ENCODE results near the gene EXOC4.

DNA sequence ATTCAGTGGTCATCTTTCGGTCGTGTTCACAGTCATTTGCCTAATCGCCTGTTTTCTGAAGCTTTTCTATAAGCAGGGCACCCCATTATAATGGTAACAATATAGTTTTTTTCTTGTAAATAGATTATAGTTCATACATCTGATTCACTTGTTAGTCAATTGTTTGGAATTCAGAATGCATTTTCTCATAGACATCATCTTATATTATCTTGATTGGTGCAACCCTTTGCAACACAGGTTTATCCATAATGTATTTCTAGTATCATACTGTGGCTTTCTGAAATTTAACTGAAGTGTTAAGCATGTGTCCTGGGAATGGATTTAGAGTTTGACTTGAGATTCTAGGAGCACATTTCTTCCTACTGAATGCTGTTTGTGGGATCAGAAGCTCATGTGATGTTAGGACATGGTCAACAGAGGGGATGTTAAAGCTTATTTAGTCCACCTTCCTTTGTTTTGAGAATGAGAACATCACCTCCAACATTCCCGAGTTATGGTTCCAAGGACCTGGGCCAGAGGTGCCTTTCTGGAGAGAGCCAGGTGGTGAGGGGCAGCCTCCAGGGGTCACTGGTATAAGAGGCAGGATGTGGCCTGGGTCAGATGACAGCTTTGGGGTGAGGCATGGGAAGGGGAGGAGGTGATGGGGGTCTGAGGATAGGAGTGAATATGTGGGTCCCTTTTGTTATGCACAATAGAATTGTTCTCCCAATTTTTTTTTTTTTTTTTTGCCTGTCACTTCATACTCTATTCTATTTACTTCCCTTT, 415.6 kb downstream of the EXOC4 start:
- TF ChIP-seq BCL11A (tag by site-specific recombination; IDR thresholded peaks at IDR 0.05; ENCODE audit: low read depth) (no peak), ZNF585B (tag by site-specific recombination; IDR thresholded peaks at IDR 0.05) (no peak), ZNF350 (tag by site-specific recombination; IDR thresholded peaks at IDR 0.05) (no peak), ZNF121 (tag by site-specific recombination; IDR thresholded peaks at IDR 0.05) (no peak), ZNF747 (tag by site-specific recombination; IDR thresholded peaks at IDR 0.05) (no peak), MEIS1 (CRISPR knock-in tag; IDR thresholded peaks at IDR 0.05; ENCODE audit: borderline replicate concordance) (no peak), ZNF510 (tag by site-specific recombination; IDR thresholded peaks at IDR 0.05; ENCODE audit: insufficient replicate concordance) (no peak), ZNF274 (IDR thresholded peaks at IDR 0.05; ENCODE audit: low read length) (no peak), ZNF274 (tag by site-specific recombination; IDR thresholded peaks at IDR 0.05; ENCODE audit: borderline replicate concordance) (no peak), ZNF830 (tag by site-specific recombination; IDR thresholded peaks at IDR 0.05; ENCODE audit: low read depth) (no peak), ZNF174 (tag by site-specific recombination; IDR thresholded peaks at IDR 0.05) (no peak)
- TF ChIP-seq, protein P1, sequence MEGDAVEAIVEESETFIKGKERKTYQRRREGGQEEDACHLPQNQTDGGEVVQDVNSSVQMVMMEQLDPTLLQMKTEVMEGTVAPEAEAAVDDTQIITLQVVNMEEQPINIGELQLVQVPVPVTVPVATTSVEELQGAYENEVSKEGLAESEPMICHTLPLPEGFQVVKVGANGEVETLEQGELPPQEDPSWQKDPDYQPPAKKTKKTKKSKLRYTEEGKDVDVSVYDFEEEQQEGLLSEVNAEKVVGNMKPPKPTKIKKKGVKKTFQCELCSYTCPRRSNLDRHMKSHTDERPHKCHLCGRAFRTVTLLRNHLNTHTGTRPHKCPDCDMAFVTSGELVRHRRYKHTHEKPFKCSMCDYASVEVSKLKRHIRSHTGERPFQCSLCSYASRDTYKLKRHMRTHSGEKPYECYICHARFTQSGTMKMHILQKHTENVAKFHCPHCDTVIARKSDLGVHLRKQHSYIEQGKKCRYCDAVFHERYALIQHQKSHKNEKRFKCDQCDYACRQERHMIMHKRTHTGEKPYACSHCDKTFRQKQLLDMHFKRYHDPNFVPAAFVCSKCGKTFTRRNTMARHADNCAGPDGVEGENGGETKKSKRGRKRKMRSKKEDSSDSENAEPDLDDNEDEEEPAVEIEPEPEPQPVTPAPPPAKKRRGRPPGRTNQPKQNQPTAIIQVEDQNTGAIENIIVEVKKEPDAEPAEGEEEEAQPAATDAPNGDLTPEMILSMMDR (tag by site-specific recombination; IDR thresholded peaks at IDR 0.05), result no peak
- TF ChIP-seq, protein P2, sequence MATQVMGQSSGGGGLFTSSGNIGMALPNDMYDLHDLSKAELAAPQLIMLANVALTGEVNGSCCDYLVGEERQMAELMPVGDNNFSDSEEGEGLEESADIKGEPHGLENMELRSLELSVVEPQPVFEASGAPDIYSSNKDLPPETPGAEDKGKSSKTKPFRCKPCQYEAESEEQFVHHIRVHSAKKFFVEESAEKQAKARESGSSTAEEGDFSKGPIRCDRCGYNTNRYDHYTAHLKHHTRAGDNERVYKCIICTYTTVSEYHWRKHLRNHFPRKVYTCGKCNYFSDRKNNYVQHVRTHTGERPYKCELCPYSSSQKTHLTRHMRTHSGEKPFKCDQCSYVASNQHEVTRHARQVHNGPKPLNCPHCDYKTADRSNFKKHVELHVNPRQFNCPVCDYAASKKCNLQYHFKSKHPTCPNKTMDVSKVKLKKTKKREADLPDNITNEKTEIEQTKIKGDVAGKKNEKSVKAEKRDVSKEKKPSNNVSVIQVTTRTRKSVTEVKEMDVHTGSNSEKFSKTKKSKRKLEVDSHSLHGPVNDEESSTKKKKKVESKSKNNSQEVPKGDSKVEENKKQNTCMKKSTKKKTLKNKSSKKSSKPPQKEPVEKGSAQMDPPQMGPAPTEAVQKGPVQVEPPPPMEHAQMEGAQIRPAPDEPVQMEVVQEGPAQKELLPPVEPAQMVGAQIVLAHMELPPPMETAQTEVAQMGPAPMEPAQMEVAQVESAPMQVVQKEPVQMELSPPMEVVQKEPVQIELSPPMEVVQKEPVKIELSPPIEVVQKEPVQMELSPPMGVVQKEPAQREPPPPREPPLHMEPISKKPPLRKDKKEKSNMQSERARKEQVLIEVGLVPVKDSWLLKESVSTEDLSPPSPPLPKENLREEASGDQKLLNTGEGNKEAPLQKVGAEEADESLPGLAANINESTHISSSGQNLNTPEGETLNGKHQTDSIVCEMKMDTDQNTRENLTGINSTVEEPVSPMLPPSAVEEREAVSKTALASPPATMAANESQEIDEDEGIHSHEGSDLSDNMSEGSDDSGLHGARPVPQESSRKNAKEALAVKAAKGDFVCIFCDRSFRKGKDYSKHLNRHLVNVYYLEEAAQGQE (tag by site-specific recombination; IDR thresholded peaks at IDR 0.05), result no peak
